Ramos (cell line): ENCODE results near the gene CCDC181.

Experiments used
- in situ Hi-C: fragments of 300-500 bp; cut with MboI; formaldehyde crosslinking; loops from one replicate; pipeline ENCODE4 v1.14.3; 2022; ENCODE audit warnings: low sequenced_read_pairs; ENCODE audit not compliant: unreplicated experiment

CCDC181 gene

GRCh38 chr1:169427081-169427641 is at the start of gene CCDC181:
Gene CCDC181 (minus strand): TSS chr1:169427474. CDS start chr1:169424927, 2,547 bp downstream.
- in situ Hi-C loops = no loop called here

- in situ Hi-C loops = no loop called here
Observed at GRCh38 chr1:169475806-169476387, 48.6 kb upstream of the CCDC181 start.

GRCh38 chr1:169474302-169474995 is 47.2 kb upstream of the CCDC181 start:
- in situ Hi-C loops = no loop called here

GRCh38 chr1:169473347-169473746 is 46.1 kb upstream of the CCDC181 start:
- in situ Hi-C loops = no loop called here

- in situ Hi-C loops = no loop called here
Observed at GRCh38 chr1:169472738-169473137, 45.5 kb upstream of the CCDC181 start.

GRCh38 chr1:169468982-169469381 is 41.7 kb upstream of the CCDC181 start:
- in situ Hi-C loops = no loop called here

GRCh38 chr1:169466259-169467230 is 39.3 kb upstream of the CCDC181 start:
- in situ Hi-C loops = no loop called here

GRCh38 chr1:169465281-169465680 is 38.0 kb upstream of the CCDC181 start:
- in situ Hi-C loops = no loop called here

- in situ Hi-C loops = no loop called here
Observed at GRCh38 chr1:169462385-169462784, 35.1 kb upstream of the CCDC181 start.

GRCh38 chr1:169461390-169462000 is 34.2 kb upstream of the CCDC181 start:
- in situ Hi-C loops = no loop called here

- in situ Hi-C loops = no loop called here
Observed at GRCh38 chr1:169460191-169460833, 33.0 kb upstream of the CCDC181 start.

GRCh38 chr1:169457443-169457842 is 30.2 kb upstream of the CCDC181 start:
- in situ Hi-C loops = no loop called here

GRCh38 chr1:169456029-169456428 is 28.8 kb upstream of the CCDC181 start:
- in situ Hi-C loops = no loop called here

- in situ Hi-C loops = no loop called here
Observed at GRCh38 chr1:169452921-169453320, 25.6 kb upstream of the CCDC181 start.

GRCh38 chr1:169451218-169451824 is 24.0 kb upstream of the CCDC181 start:
- in situ Hi-C loops = no loop called here

- in situ Hi-C loops = no loop called here
Observed at GRCh38 chr1:169443923-169444322, 16.6 kb upstream of the CCDC181 start.

GRCh38 chr1:169426174-169426705 is 1.0 kb downstream of the CCDC181 start:
- in situ Hi-C loops = no loop called here

- in situ Hi-C loops = no loop called here
Observed at GRCh38 chr1:169421309-169421708, 6.0 kb downstream of the CCDC181 start.

GRCh38 chr1:169414952-169415351 is 12.3 kb downstream of the CCDC181 start:
- in situ Hi-C loops = no loop called here
